Measurements from ENCODE around the gene MIOX. TPM values are rescaled to one million over a fixed set of nuclear protein-coding genes. Genes with fewer than 3 reads are reported as not detected.
A peak's percentile ranks its signal among the peaks of the same experiment; 100 is the strongest.

The MIOX gene
- total and polyA plus RNA-seq, 10 of the 15 experiments (the other 5 are each of a cell fraction or from before 2014, with no cell fraction given): 0.10 to 0.31 TPM; not detected in 8

- 84% methylated on average over 6 of the region's 6 CpGs for WGBS (ENCODE audit: insufficient coverage, insufficient replicate concordance, low lambda C conversion rate, missing lambda C conversion rate)
- DNase-seq (ENCODE audit: low read depth, low spot score): no peak
- peaks cover 36% of the 10 kb centered on the region for H3K79me2 ChIP-seq (ENCODE audit: control insufficient read depth, insufficient read depth, low read length)
- H4K20me1 ChIP-seq (ENCODE audit: control insufficient read depth, insufficient read depth): no peaks in the 10 kb centered on the region
- no peak overlapping the region; the same call in 1 of the 2 replicates for H3K4me3 ChIP-seq
- H3K27ac ChIP-seq (ENCODE audit: control insufficient read depth, insufficient read depth): peak overlapping the region; percentile 48; the same call in 1 of the 2 replicates
- POLR2A ChIA-PET: interaction anchor here (0.5 kb wide), 1 partner anchor 65 kb away, joined by 4 read pairs; no protein-coding TSS in a partner anchor
- SMC1A ChIA-PET (ENCODE audit: uncharacterized antibody, unreplicated experiment): no interaction called here
- ATAC-seq: no peak
- no peaks in the 10 kb centered on the region for H3K9me3 ChIP-seq (replicated peaks; ENCODE audit: control insufficient read depth, insufficient read depth, low read length)
- peaks cover 36% of the 10 kb centered on the region for H3K4me1 ChIP-seq (ENCODE audit: control insufficient read depth, insufficient read depth, low read length)
- no peaks in the 10 kb centered on the region for H3K27me3 ChIP-seq (replicated peaks in 1 of 2; ENCODE audit: control insufficient read depth in 2 of 2, insufficient read depth in 2 of 2, low read length in 1 of 2)
- in situ Hi-C loops (cut with MboI): no loop called here
- peak overlapping the region; percentile 95 for H3K4me2 ChIP-seq (ENCODE audit: control insufficient read depth, insufficient read depth)
- no peak for FAIRE-seq
- H3K36me3 ChIP-seq (ENCODE audit: control insufficient read depth in 2 of 2, insufficient read depth in 2 of 2, low read length in 1 of 2): 0 out of 4 replicates have a peak, but pooled peaks cover 0 to 4% of the 10 kb centered on the region in 2 experiments
- intact Hi-C loops (cut with micrococcal nuclease; ENCODE audit: unreplicated experiment): loop anchor here (1.0 to 10.0 kb wide), 2 partner anchors 32 to 231 kb away; partner anchors contain the start of genes LMF2 and TUBGCP6
- peak overlapping the region; percentile 92 for H2AFZ ChIP-seq (ENCODE audit: control insufficient read depth, low read depth, low read length)
- CTCF ChIA-PET: no interaction called here
- peak overlapping the region; percentile 56 for H3K9ac ChIP-seq (ENCODE audit: control insufficient read depth, insufficient read depth, low read length)
- RAD21 ChIA-PET (ENCODE audit: unreplicated experiment): no interaction called here
- no TSS peak for BruUV-seq (replicated peaks)
- no peak for TF ChIP-seq RELA (IDR thresholded peaks at IDR 0.05; ENCODE audit: borderline replicate concordance, partially characterized antibody)
- TF ChIP-seq PML (IDR thresholded peaks at IDR 0.05; ENCODE audit: low read length): no peak
- no peak for TF ChIP-seq PKNOX1 (IDR thresholded peaks at IDR 0.05)
- TF ChIP-seq ZBTB4 (CRISPR knock-in tag; IDR thresholded peaks at IDR 0.05): no peak
- no peak for TF ChIP-seq MTA2 (IDR thresholded peaks at IDR 0.05; ENCODE audit: low read depth)
- TF ChIP-seq USF2 (IDR thresholded peaks at IDR 0.05; ENCODE audit: borderline replicate concordance, low read depth, low read length): no peak
- no peak for TF ChIP-seq YBX1 (IDR thresholded peaks at IDR 0.05)
- no peak for TF ChIP-seq BCL3 (IDR thresholded peaks at IDR 0.05; ENCODE audit: borderline replicate concordance, insufficient read depth, low read depth, low read length, poor library complexity, severe bottlenecking)
- no peak for TF ChIP-seq ZBTB33 (IDR thresholded peaks at IDR 0.05)
- TF ChIP-seq SREBF1 (IDR thresholded peaks at IDR 0.05; ENCODE audit: low read length): no peak
- TF ChIP-seq DPF2 (IDR thresholded peaks at IDR 0.05): no peak
- TF ChIP-seq RCOR1 (conservative IDR thresholded peaks at IDR 0.05; ENCODE audit: low read depth, low read length): no peak
These were observed 11.0 kb upstream of the MIOX start for GRCh38 chr22:50475652-50476002.
